ENCODE results near the gene SNRPN.
"Not testable (repeated sequence)": the region's sequence is repeated elsewhere in the genome, so short reads cannot be mapped to it uniquely, and the experiment has no call there.

SNRPN gene

GRCh38 chr15:24971052-24971451 is 16.3 kb downstream of the SNRPN start:
- DNase-seq (ENCODE audit: low read depth, low spot score), result no peak

DNA sequence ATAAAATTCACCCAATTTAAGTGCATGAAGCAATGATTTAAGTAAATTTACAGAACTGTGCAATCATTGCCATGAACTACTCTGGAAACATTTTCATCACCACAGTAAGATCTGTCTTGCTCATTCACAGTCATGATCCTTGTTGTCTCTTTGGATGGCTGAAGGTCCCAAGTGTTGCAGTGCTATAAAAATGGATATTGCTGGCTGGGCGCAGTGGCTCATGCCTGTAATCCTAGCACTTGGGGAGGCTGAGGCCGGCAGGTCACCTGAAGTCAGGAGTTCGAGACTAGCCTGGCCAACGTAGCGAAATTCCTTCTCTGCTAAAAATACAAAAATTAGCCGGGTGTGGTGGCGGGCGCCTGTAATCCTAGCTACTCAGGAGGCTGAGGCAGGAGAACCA is 17.0 kb downstream of the SNRPN start:
- no peak for DNase-seq (ENCODE audit: low read depth, low spot score)

DNA sequence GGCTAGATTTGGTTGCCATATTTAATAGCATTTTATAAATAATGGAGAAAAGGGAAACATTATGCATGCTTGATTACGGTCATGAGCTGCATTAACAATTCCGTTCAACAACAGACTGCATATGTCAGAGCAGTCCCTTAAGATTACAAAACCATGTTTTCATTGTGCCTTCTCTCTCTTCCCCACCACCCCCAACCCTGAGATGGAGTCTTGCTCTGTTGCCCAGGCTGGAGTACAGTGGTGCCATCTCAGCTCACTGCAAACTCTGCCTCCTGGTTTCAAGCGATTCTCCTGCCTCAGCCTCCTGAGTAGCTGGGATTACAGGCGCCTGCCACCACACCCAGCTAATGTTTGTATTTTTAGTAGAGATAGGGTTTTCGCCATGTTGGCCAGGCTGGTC is 17.9 kb downstream of the SNRPN start:
- DNase-seq (ENCODE audit: low read depth, low spot score), result not testable (repeated sequence)

- DNase-seq (ENCODE audit: low read depth, low spot score), result no peak
Observed at GRCh38 chr15:24976932-24977331, 22.1 kb downstream of the SNRPN start.

DNA sequence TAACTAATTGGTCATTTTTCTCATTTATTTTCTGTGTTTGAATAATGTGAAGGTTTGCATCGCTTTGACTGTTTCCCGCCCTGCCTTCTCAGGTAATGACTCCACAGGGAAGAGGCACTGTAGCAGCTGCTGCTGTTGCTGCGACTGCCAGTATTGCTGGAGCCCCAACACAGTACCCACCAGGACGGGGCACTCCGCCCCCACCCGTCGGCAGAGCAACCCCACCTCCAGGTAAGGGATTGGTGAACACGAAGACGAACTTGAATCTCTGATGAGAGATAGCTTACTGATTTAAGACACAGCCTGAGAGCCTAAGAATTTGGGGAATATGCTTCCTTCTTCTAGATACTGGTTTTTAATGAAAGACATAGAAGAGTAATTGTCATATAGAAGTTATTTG is 22.9 kb downstream of the SNRPN start:
- no peak for DNase-seq (ENCODE audit: low read depth, low spot score)

- DNase-seq (ENCODE audit: low read depth, low spot score), result no peak
Observed at GRCh38 chr15:24985224-24985623, 30.4 kb downstream of the SNRPN start.

- DNase-seq (ENCODE audit: low read depth, low spot score), result no peak
Observed at GRCh38 chr15:24986653-24987052, 31.9 kb downstream of the SNRPN start.

GRCh38 chr15:25019434-25019833 is 64.6 kb downstream of the SNRPN start:
- no peak for DNase-seq (ENCODE audit: low read depth, low spot score)

- no peak for DNase-seq (ENCODE audit: low read depth, low spot score)
Observed at GRCh38 chr15:25022233-25022632, 67.4 kb downstream of the SNRPN start.

Data from activated CD4-positive, CD25-positive, alpha-beta regulatory T cell treated with anti-CD3 and anti-CD28 coated beads, Interleukin-2, amount 50 U/mL, for 16 hours (primary cell).